GM13976 (cell line): ENCODE data around the gene STRBP.
"Not testable (repeated sequence)": the region's sequence is repeated elsewhere in the genome, so short reads cannot be mapped to it uniquely, and the experiment has no call there.

Source experiments
- DNase-seq: peaks from one replicate; pipeline ENCODE4 v3.0.0; 2012; ENCODE audit warnings: low spot score
- in situ Hi-C: fragments of 300-500 bp; cut with MboI; formaldehyde crosslinking; loops from one replicate; pipeline ENCODE4 v1.12.0; 2022; ENCODE audit warnings: low sequenced_read_pairs, mixed read lengths, inconsistent platforms; ENCODE audit not compliant: unreplicated experiment
- TF ChIP-seq, protein P1 (sequence below): IDR thresholded peaks from 2 replicates; pipeline ENCODE4 v1.5.1; 2012; ENCODE audit warnings: borderline replicate concordance, mild to moderate bottlenecking; ENCODE audit not compliant: insufficient read depth; ENCODE audit errors: extremely low read depth, missing control alignments, control extremely low read depth

Gene STRBP

DNA sequence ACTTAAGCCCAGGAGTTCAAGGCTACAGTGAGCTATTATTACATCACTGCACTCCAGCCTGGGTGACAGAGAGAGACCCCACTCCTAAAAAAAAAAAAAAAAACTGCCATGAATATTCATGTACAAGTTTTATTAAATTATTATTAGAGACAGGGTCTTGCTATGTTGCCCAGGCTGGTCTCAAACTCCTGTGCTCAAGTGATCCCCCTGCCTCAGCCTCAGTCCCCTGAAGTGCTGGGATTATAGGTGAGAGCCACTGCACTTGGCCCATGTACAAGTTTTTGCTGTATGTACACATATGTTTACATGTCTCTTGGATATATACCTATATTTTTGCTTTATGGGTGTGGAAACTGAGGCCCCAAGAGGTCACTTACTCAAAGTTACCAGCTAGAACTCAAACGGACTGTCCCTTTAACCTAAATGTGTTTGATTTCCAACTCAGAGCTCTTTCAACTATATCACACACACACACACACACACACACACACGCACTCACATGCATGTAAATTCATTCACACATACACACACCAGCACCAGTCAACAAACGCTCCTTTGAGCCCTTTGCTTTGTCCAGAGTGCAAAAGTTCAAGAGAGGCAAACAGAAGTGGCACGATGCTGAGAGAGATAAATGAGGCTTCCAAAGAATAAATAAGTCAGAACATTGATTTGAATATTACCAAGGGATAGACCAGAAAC is 42.3 kb upstream of the STRBP start:
- TF ChIP-seq, protein P1, sequence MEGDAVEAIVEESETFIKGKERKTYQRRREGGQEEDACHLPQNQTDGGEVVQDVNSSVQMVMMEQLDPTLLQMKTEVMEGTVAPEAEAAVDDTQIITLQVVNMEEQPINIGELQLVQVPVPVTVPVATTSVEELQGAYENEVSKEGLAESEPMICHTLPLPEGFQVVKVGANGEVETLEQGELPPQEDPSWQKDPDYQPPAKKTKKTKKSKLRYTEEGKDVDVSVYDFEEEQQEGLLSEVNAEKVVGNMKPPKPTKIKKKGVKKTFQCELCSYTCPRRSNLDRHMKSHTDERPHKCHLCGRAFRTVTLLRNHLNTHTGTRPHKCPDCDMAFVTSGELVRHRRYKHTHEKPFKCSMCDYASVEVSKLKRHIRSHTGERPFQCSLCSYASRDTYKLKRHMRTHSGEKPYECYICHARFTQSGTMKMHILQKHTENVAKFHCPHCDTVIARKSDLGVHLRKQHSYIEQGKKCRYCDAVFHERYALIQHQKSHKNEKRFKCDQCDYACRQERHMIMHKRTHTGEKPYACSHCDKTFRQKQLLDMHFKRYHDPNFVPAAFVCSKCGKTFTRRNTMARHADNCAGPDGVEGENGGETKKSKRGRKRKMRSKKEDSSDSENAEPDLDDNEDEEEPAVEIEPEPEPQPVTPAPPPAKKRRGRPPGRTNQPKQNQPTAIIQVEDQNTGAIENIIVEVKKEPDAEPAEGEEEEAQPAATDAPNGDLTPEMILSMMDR, result no peak
- DNase-seq, result no peak
- in situ Hi-C loops, result no loop called here

DNA sequence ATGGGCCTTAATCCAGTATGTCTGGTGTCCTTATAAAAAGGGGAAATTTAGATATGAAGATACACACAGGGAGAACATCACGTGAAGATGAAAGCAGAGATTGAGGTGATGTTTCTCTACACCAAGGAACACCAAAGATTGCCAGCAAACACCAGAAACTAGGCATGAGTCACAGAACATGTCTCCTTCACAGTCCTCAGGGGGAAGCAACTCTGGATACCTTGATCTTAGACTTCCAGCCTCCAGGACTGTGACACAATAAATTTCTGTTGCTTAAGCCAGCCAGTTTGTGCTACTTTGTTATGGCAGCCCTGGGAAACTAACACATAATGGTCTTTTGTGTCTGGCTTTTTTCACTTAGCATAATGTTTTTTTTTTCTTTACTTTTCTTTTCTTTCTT is 41.2 kb upstream of the STRBP start:
- TF ChIP-seq, protein P1, result no peak

GRCh38 chr9:123305879-123306278 is 37.5 kb upstream of the STRBP start:
- in situ Hi-C loops, result no loop called here
- DNase-seq, result no peak

More for the DNA sequence above, 41.2 kb upstream of the STRBP start:
- in situ Hi-C loops, result no loop called here
- DNase-seq, result no peak

GRCh38 chr9:123304340-123304691 is 35.9 kb upstream of the STRBP start:
- DNase-seq, result no peak
- in situ Hi-C loops, result no loop called here
- TF ChIP-seq, protein P1, result no peak

More at GRCh38 chr9:123305879-123306278, 37.5 kb upstream of the STRBP start:
- TF ChIP-seq, protein P1, result no peak

GRCh38 chr9:123302348-123303214 is 34.2 kb upstream of the STRBP start:
- in situ Hi-C loops, result no loop called here
- no peak for DNase-seq
- TF ChIP-seq, protein P1, result no peak

DNA sequence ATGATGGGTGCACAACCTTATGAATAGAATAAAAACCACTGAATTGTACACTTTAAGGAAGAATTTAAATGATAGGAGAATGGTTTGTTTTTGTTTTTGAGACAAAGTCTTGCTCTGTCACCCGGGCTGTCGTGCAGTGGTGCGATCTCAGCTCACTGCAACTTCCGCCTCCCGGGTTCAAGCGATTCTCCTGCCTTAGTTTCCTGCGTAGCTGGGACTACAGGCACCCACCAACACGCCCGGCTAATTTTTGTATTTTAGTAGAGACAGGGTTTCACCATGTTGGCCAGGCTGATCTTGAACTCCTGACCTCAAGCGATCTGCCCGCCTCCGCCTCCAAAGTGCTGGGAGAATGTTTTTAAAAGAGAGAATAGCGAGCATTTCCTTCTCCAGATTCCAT is 33.5 kb upstream of the STRBP start:
- DNase-seq, in situ Hi-C loops: not testable (repeated sequence)

- DNase-seq, result no peak
- in situ Hi-C loops, result no loop called here
- TF ChIP-seq, protein P1, result no peak
Measured at GRCh38 chr9:123300554-123300953, 32.2 kb upstream of the STRBP start.
